Stomach (tissue), 4 donors: Measurements from ENCODE around the gene OOSP4A.

Experiments used
- EP300 ChIP-seq: sonication (generic); formaldehyde crosslinking; IDR thresholded peaks from one replicate; pipeline ENCODE4 v1.6.1; 2017; ENCODE audit warnings: antibody characterized with exemption
- POLR2A ChIP-seq, 4 donors: fragments of 450-650 bp; IDR thresholded peaks; one replicate each; pipeline ENCODE4 v1.6.1; 2016; ENCODE audit warnings: antibody characterized with exemption in 4 of 4, control low read depth in 2 of 4, mild to moderate bottlenecking in 1 of 4, moderate library complexity in 1 of 4
- POLR2AphosphoS5 ChIP-seq, 3 donors: sonication (generic); formaldehyde crosslinking; IDR thresholded peaks; one replicate each; pipeline ENCODE4 v1.6.1; 2016; ENCODE audit warnings: antibody characterized with exemption in 3 of 3
- TF ChIP-seq, protein P1 (sequence below), 7 experiments: fragments of 450-650 bp in 4 of 7; fragments of 200-600 bp in 3 of 7; sonication (generic) in 3 of 7; IDR thresholded peaks; one replicate each; pipeline ENCODE4 v1.5.1; 2016 to 2019; ENCODE audit warnings: antibody characterized with exemption in 7 of 7, control low read depth in 2 of 7, mild to moderate bottlenecking in 1 of 7

DNA sequence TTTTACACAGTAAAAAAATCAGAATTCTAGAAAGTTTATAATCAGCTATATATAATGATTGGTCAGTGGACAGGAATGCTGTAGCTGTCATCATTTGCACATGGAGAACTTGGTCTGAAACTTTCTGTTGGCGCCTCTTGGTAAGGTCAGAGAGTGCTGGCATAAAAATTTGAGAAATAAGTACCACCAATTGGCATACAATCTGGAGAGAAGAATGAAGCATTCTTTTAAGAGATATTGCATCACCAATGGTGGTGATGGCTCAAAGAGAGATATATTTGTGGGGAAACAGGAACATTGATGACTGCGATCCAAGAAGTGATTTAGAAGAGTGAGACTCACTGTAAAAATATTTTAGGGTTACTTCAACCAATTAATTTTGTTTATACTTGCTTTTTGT lies 45.4 kb upstream of the OOSP4A start:
- TF ChIP-seq, protein P1, sequence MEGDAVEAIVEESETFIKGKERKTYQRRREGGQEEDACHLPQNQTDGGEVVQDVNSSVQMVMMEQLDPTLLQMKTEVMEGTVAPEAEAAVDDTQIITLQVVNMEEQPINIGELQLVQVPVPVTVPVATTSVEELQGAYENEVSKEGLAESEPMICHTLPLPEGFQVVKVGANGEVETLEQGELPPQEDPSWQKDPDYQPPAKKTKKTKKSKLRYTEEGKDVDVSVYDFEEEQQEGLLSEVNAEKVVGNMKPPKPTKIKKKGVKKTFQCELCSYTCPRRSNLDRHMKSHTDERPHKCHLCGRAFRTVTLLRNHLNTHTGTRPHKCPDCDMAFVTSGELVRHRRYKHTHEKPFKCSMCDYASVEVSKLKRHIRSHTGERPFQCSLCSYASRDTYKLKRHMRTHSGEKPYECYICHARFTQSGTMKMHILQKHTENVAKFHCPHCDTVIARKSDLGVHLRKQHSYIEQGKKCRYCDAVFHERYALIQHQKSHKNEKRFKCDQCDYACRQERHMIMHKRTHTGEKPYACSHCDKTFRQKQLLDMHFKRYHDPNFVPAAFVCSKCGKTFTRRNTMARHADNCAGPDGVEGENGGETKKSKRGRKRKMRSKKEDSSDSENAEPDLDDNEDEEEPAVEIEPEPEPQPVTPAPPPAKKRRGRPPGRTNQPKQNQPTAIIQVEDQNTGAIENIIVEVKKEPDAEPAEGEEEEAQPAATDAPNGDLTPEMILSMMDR (IDR thresholded peaks at IDR 0.05), result no peak
- no peak for TF ChIP-seq POLR2A (IDR thresholded peaks at IDR 0.05)
- no peak for TF ChIP-seq POLR2AphosphoS5 (IDR thresholded peaks at IDR 0.05)
- no peak for TF ChIP-seq EP300
